HepG2 (cell line): ENCODE measurements around the gene SLC25A25. TPM values are rescaled to one million over a fixed set of nuclear protein-coding genes. Genes with fewer than 3 reads are reported as not detected.

Source experiments
- ERF ChIP-seq: IDR thresholded peaks from 2 replicates; pipeline ENCODE4 v1.6.1; 2018; ENCODE audit warnings: missing biosample characterization, missing genetic modification reagents
- HNRNPH1 ChIP-seq: fragments of 200-400 bp; formaldehyde crosslinking; optimal IDR thresholded peaks from 2 replicates; pipeline ENCODE3; 2017; ENCODE audit warnings: mild to moderate bottlenecking, low read depth, low read length
- HOXA3 ChIP-seq: sonication (generic); formaldehyde crosslinking; IDR thresholded peaks from 2 replicates; pipeline ENCODE4 v1.5.0; 2020; ENCODE audit warnings: missing genetic modification reagents
- NAIF1 ChIP-seq: sonication (generic); formaldehyde crosslinking; IDR thresholded peaks from 2 replicates; pipeline ENCODE4 v1.5.0; 2020; ENCODE audit warnings: mild to moderate bottlenecking, missing genetic modification reagents, borderline replicate concordance
- PAWR ChIP-seq: sonication (generic); formaldehyde crosslinking; IDR thresholded peaks from 2 replicates; pipeline ENCODE4 v1.4.0; 2020; ENCODE audit warnings: missing genetic modification reagents, mild to moderate bottlenecking, borderline replicate concordance
- SMAD3 ChIP-seq: sonication (generic); formaldehyde crosslinking; IDR thresholded peaks from 2 replicates; pipeline ENCODE4 v1.4.0; 2020; ENCODE audit warnings: missing genetic modification reagents
- SP4 ChIP-seq: sonication (generic); formaldehyde crosslinking; IDR thresholded peaks from 2 replicates; pipeline ENCODE4 v1.8.1; 2023; ENCODE audit warnings: mild to moderate bottlenecking, missing genetic modification reagents
- ZNF629 ChIP-seq: sonication (generic); formaldehyde crosslinking; conservative IDR thresholded peaks from 2 replicates; pipeline ENCODE4 v1.5.0; 2020; ENCODE audit warnings: missing genetic modification reagents
- ZNF652 ChIP-seq: IDR thresholded peaks from 2 replicates; pipeline ENCODE4 v1.6.1; 2016; ENCODE audit warnings: low read depth, borderline replicate concordance
- polyA plus RNA-seq, 8 experiments: library from polyadenylated mRNA; depleted of rRNA in 3 of 8; stranded (reverse) in 7 of 8; unstranded in 1 of 8; fragments of >200 nt; fragmentation: Illumina TruSeq in 4 of 8; extraction: Trizol in 4 of 8; gene quantifications; 2 replicates each; pipeline versions ENCODE4 v1.2.1 to v1.2.3, GENCODE V29; 2011 to 2016; ENCODE audit warnings: low read depth in 4 of 8, missing spikeins in 1 of 8, mixed read lengths in 1 of 8; ENCODE audit not compliant: insufficient read depth in 1 of 8
- total RNA-seq, 5 experiments: library from RNA; depleted of rRNA; stranded (reverse); fragments of >200 nt; fragmentation: Illumina TruSeq; extraction: Trizol; gene quantifications; 2 replicates each; pipeline ENCODE4 v1.2.3, GENCODE V29; 2016; ENCODE audit warnings: low read depth in 1 of 5
- TF ChIP-seq, protein P1 (sequence below): sonication (generic); formaldehyde crosslinking; IDR thresholded peaks from 2 replicates; pipeline ENCODE4 v1.5.0; 2020; ENCODE audit warnings: missing genetic modification reagents
- TF ChIP-seq, protein P2 (sequence below): sonication (generic); formaldehyde crosslinking; IDR thresholded peaks from 2 replicates; pipeline ENCODE4 v1.5.0; 2020; ENCODE audit warnings: mild to moderate bottlenecking, missing genetic modification reagents, moderate library complexity
- TF ChIP-seq, protein P3 (sequence below): sonication (generic); formaldehyde crosslinking; IDR thresholded peaks from 2 replicates; pipeline ENCODE4 v1.4.0; 2020; ENCODE audit warnings: mild to moderate bottlenecking, missing genetic modification reagents
- TF ChIP-seq, protein P4 (sequence below), 2 experiments: sonication (generic) in 1 of 2; formaldehyde crosslinking in 1 of 2; IDR thresholded peaks; 2 replicates each; pipeline versions ENCODE4 v1.6.1 to v1.9.0; 2014 to 2022; ENCODE audit warnings: antibody characterized with exemption in 1 of 2, borderline replicate concordance in 1 of 2, inconsistent platforms in 1 of 2, low read depth in 1 of 2, missing genetic modification reagents in 1 of 2
- TF ChIP-seq, protein P5 (sequence below): IDR thresholded peaks from 2 replicates; pipeline ENCODE4 v1.6.1; 2016; ENCODE audit warnings: low read depth
- TF ChIP-seq, protein P6 (sequence below): sonication (generic); formaldehyde crosslinking; IDR thresholded peaks from 2 replicates; pipeline ENCODE4 v1.4.0; 2020; ENCODE audit warnings: missing genetic modification reagents

The SLC25A25 gene
- total and polyA plus RNA-seq, 2 of the 13 experiments (the other 11 are each of a cell fraction or from before 2014, with no cell fraction given), result 10.5 to 24.8 TPM

DNA sequence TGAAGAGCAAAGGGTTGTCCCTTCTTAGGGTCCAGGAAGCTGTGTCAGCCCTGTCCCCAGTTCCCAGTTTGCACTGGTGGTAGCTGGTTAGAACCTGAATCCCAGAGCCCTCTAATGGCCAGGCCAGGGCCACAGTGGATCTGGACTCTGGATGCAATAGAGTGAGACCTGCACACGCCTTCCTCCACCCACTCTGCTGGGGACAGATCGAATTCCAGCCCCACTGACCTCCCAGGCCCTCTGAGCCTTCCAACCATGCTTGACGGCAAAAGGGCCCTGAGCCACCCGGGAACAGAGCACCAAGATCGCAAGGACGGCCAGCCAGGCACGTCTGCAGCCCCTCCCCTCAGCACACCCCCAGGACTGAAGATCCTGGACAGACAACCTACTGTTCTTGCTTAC is 24.6 kb upstream of the SLC25A25 start (continued):
- TF ChIP-seq NAIF1 (CRISPR knock-in tag) (peak; percentile 82), ZNF652 (CRISPR knock-in tag) (no peak), SP4 (CRISPR knock-in tag) (peak; percentile 41), PAWR (CRISPR knock-in tag) (no peak), HNRNPH1 (no peak), HOXA3 (CRISPR knock-in tag) (peak; percentile 60; the same call in 1 of the 2 replicates), SMAD3 (CRISPR knock-in tag) (0 out of 2 replicates have a peak, but pooled peaks have one; percentile 25), ERF (peak; percentile 60; the same call in 1 of the 2 replicates), ZNF629 (CRISPR knock-in tag) (peak; percentile 69)
- TF ChIP-seq, protein P1, sequence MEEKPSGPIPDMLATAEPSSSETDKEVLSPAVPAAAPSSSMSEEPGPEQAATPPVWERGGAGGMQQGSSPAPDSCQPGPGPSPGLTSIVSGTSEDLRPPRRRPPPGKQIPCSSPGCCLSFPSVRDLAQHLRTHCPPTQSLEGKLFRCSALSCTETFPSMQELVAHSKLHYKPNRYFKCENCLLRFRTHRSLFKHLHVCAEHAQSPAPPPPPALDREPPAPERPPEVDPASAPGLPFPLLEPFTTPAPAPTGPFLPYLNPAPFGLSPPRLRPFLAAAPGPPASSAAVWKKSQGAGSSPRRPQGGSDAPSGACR (CRISPR knock-in tag), result peak; percentile 64; the same call in 1 of the 2 replicates
- TF ChIP-seq, protein P2, sequence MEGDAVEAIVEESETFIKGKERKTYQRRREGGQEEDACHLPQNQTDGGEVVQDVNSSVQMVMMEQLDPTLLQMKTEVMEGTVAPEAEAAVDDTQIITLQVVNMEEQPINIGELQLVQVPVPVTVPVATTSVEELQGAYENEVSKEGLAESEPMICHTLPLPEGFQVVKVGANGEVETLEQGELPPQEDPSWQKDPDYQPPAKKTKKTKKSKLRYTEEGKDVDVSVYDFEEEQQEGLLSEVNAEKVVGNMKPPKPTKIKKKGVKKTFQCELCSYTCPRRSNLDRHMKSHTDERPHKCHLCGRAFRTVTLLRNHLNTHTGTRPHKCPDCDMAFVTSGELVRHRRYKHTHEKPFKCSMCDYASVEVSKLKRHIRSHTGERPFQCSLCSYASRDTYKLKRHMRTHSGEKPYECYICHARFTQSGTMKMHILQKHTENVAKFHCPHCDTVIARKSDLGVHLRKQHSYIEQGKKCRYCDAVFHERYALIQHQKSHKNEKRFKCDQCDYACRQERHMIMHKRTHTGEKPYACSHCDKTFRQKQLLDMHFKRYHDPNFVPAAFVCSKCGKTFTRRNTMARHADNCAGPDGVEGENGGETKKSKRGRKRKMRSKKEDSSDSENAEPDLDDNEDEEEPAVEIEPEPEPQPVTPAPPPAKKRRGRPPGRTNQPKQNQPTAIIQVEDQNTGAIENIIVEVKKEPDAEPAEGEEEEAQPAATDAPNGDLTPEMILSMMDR (CRISPR knock-in tag), result peak; percentile 77
- TF ChIP-seq, protein P3, sequence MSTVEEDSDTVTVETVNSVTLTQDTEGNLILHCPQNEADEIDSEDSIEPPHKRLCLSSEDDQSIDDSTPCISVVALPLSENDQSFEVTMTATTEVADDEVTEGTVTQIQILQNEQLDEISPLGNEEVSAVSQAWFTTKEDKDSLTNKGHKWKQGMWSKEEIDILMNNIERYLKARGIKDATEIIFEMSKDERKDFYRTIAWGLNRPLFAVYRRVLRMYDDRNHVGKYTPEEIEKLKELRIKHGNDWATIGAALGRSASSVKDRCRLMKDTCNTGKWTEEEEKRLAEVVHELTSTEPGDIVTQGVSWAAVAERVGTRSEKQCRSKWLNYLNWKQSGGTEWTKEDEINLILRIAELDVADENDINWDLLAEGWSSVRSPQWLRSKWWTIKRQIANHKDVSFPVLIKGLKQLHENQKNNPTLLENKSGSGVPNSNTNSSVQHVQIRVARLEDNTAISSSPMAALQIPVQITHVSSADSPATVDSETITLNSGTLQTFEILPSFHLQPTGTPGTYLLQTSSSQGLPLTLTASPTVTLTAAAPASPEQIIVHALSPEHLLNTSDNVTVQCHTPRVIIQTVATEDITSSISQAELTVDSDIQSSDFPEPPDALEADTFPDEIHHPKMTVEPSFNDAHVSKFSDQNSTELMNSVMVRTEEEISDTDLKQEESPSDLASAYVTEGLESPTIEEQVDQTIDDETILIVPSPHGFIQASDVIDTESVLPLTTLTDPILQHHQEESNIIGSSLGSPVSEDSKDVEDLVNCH (CRISPR knock-in tag), result no peak
- TF ChIP-seq, protein P4, sequence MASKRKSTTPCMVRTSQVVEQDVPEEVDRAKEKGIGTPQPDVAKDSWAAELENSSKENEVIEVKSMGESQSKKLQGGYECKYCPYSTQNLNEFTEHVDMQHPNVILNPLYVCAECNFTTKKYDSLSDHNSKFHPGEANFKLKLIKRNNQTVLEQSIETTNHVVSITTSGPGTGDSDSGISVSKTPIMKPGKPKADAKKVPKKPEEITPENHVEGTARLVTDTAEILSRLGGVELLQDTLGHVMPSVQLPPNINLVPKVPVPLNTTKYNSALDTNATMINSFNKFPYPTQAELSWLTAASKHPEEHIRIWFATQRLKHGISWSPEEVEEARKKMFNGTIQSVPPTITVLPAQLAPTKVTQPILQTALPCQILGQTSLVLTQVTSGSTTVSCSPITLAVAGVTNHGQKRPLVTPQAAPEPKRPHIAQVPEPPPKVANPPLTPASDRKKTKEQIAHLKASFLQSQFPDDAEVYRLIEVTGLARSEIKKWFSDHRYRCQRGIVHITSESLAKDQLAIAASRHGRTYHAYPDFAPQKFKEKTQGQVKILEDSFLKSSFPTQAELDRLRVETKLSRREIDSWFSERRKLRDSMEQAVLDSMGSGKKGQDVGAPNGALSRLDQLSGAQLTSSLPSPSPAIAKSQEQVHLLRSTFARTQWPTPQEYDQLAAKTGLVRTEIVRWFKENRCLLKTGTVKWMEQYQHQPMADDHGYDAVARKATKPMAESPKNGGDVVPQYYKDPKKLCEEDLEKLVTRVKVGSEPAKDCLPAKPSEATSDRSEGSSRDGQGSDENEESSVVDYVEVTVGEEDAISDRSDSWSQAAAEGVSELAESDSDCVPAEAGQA (IDR thresholded peaks at IDR 0.05; ENCODE audit: low read depth), result no peak
- TF ChIP-seq, protein P4 (CRISPR knock-in tag; IDR thresholded peaks at IDR 0.05; ENCODE audit: borderline replicate concordance), result no peak
- TF ChIP-seq, protein P5, sequence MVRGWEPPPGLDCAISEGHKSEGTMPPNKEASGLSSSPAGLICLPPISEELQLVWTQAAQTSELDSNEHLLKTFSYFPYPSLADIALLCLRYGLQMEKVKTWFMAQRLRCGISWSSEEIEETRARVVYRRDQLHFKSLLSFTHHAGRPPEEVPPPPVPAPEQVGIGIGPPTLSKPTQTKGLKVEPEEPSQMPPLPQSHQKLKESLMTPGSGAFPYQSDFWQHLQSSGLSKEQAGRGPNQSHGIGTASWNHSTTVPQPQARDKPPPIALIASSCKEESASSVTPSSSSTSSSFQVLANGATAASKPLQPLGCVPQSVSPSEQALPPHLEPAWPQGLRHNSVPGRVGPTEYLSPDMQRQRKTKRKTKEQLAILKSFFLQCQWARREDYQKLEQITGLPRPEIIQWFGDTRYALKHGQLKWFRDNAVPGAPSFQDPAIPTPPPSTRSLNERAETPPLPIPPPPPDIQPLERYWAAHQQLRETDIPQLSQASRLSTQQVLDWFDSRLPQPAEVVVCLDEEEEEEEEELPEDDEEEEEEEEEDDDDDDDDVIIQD (CRISPR knock-in tag), result peak; percentile 27; the same call in 1 of the 2 replicates
- TF ChIP-seq, protein P6, sequence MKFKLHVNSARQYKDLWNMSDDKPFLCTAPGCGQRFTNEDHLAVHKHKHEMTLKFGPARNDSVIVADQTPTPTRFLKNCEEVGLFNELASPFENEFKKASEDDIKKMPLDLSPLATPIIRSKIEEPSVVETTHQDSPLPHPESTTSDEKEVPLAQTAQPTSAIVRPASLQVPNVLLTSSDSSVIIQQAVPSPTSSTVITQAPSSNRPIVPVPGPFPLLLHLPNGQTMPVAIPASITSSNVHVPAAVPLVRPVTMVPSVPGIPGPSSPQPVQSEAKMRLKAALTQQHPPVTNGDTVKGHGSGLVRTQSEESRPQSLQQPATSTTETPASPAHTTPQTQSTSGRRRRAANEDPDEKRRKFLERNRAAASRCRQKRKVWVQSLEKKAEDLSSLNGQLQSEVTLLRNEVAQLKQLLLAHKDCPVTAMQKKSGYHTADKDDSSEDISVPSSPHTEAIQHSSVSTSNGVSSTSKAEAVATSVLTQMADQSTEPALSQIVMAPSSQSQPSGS (CRISPR knock-in tag), result 0 out of 2 replicates have a peak, but pooled peaks have one; percentile 43
